ENCODE data around the gene TTC7B.

TTC7B gene

DNA sequence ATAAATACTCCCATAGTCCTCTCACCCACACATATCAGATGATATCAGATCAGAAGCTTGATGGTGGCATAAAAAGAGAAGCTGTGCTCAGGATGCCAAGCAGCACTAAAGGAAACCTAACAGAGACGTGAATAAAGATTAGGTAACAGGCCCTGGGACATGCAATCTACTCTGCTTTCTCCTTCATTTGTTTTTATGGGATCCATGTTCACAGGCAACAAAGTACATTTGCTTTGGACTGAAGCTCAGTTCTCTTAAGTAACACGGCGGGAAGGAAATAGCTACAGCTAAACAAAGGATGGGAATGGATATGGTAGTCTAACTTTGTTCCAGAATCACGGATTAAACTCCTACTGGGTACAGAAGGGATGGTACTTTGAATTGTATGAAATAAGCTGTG is 119.5 kb downstream of the TTC7B start:
- ChIA-PET POLR2A (interaction anchor here (1.7 kb wide), 1 partner anchor 299 kb away, joined by 7 read pairs; the partner anchor contains the start of gene CALM1), CTCF (interaction anchor here (0.6 to 6.1 kb wide), 50 partner anchors 8 to 439 kb away, joined by 3 to 107 read pairs (median 4); partner anchors contain the start of gene CALM1)
- no peak for DNase-seq (ENCODE audit: low read depth, low spot score)
- H3K4me3 ChIP-seq (ENCODE audit: low read depth, low read length) = no peak overlapping the region
- TF ChIP-seq, protein P1, sequence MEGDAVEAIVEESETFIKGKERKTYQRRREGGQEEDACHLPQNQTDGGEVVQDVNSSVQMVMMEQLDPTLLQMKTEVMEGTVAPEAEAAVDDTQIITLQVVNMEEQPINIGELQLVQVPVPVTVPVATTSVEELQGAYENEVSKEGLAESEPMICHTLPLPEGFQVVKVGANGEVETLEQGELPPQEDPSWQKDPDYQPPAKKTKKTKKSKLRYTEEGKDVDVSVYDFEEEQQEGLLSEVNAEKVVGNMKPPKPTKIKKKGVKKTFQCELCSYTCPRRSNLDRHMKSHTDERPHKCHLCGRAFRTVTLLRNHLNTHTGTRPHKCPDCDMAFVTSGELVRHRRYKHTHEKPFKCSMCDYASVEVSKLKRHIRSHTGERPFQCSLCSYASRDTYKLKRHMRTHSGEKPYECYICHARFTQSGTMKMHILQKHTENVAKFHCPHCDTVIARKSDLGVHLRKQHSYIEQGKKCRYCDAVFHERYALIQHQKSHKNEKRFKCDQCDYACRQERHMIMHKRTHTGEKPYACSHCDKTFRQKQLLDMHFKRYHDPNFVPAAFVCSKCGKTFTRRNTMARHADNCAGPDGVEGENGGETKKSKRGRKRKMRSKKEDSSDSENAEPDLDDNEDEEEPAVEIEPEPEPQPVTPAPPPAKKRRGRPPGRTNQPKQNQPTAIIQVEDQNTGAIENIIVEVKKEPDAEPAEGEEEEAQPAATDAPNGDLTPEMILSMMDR (IDR thresholded peaks at IDR 0.05; ENCODE audit: insufficient read depth, low read length, missing control alignments) = no peak

DNA sequence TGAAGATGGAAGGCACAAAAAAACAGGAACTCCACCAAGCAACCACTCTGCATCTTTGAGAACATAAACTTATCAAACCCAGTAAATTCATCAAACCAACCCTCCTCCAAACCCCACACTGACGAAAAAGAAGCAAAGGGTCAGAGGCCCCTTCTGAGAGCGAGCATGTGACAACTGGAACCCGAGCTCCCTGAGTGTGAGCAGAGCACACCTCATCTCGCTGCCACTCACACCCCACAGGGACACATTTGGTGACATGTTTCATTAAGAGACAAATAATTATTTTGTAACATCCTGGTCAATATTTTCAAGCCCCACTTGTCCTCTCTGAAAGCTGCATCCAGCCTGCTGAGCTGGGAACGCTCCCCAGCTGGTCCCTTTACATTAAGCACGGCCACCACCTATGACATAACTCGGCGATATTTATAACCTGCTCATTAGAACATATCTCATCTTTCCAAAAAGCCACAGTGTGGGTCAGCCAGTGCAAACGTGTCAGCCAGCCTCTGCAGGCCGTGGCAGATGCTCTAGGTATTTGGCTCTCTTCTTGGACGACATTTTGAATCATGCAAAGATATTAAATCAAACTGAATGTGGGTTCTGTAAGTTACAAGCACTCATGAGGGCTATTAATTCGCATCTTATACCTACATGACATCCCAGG is 120.1 kb downstream of the TTC7B start:
- no peak for DNase-seq (ENCODE audit: low read depth, low spot score)
- POLR2A ChIA-PET = interaction anchor here (1.7 kb wide), 1 partner anchor 299 kb away, joined by 7 read pairs; the partner anchor contains the start of gene CALM1
- no peak overlapping the region for H3K4me3 ChIP-seq (ENCODE audit: low read depth, low read length)
- CTCF ChIA-PET = interaction anchor here (0.9 to 6.1 kb wide), 27 partner anchors 9 to 415 kb away, joined by 3 to 107 read pairs (median 9); partner anchors contain the start of gene CALM1
- TF ChIP-seq, protein P1 (IDR thresholded peaks at IDR 0.05; ENCODE audit: insufficient read depth, low read length, missing control alignments) = no peak

- CTCF ChIA-PET = interaction anchor here (0.7 to 1.4 kb wide), 3 partner anchors 28 to 392 kb away, joined by 3 read pairs; no protein-coding TSS in a partner anchor
- DNase-seq (ENCODE audit: low read depth, low spot score) = no peak
- POLR2A ChIA-PET = interaction anchor here (1.1 kb wide), 1 partner anchor 412 kb away, joined by 3 read pairs; no protein-coding TSS in a partner anchor
These were observed 122.8 kb downstream of the TTC7B start for GRCh38 chr14:90693413-90693812.

DNA sequence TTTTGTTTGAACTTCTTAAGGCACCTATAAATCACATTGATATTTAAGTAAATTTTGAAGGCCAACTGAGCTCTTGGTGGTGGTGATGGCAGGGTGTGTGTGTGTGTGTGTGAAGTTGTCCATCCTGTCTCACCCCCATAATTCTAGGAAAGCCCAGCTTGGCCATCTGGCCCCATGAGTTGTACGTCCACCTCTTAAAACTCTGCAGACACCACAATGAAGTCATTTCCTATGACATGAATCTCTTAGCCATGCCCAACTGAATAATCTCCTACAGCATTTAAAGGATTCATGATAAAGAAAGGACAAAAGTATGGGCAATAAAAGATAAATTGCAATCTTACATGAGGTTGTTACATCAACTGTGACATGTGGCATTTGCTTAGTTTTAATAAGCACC is 123.4 kb downstream of the TTC7B start:
- no peak for DNase-seq (ENCODE audit: low read depth, low spot score)
- H3K4me3 ChIP-seq (ENCODE audit: low read depth, low read length) = no peak overlapping the region
- POLR2A ChIA-PET = interaction anchor here (1.1 kb wide), 1 partner anchor 411 kb away, joined by 3 read pairs; no protein-coding TSS in a partner anchor
- CTCF ChIA-PET = interaction anchor here (1.4 to 2.9 kb wide), 3 partner anchors 288 to 403 kb away, joined by 3 to 20 read pairs (median 4); no protein-coding TSS in a partner anchor
- TF ChIP-seq, protein P1 (IDR thresholded peaks at IDR 0.05; ENCODE audit: insufficient read depth, low read length, missing control alignments) = no peak

More at GRCh38 chr14:90693413-90693812, 122.8 kb downstream of the TTC7B start:
- H3K4me3 ChIP-seq (ENCODE audit: low read depth, low read length) = no peak overlapping the region
- TF ChIP-seq, protein P1 (IDR thresholded peaks at IDR 0.05; ENCODE audit: insufficient read depth, low read length, missing control alignments) = no peak

- CTCF ChIA-PET = interaction anchor here (2.1 to 2.9 kb wide), 2 partner anchors 292 to 403 kb away, joined by 4 to 20 read pairs; no protein-coding TSS in a partner anchor
- no peak overlapping the region for H3K4me3 ChIP-seq (ENCODE audit: low read depth, low read length)
- POLR2A ChIA-PET = interaction anchor here (1.1 kb wide), 1 partner anchor 411 kb away, joined by 3 read pairs; no protein-coding TSS in a partner anchor
- no peak for DNase-seq (ENCODE audit: low read depth, low spot score)
- TF ChIP-seq, protein P1 (IDR thresholded peaks at IDR 0.05; ENCODE audit: insufficient read depth, low read length, missing control alignments) = no peak
These were observed 124.2 kb downstream of the TTC7B start for GRCh38 chr14:90692061-90692460.

GRCh38 chr14:90691627-90692026 is 124.6 kb downstream of the TTC7B start:
- POLR2A ChIA-PET = interaction anchor here (0.8 kb wide), 1 partner anchor 294 kb away, joined by 3 read pairs; no protein-coding TSS in a partner anchor
- DNase-seq (ENCODE audit: low read depth, low spot score) = no peak
- TF ChIP-seq, protein P1 (IDR thresholded peaks at IDR 0.05; ENCODE audit: insufficient read depth, low read length, missing control alignments) = no peak
- H3K4me3 ChIP-seq (ENCODE audit: low read depth, low read length) = no peak overlapping the region
- CTCF ChIA-PET = interaction anchor here (2.1 to 2.9 kb wide), 2 partner anchors 292 to 402 kb away, joined by 4 to 20 read pairs; no protein-coding TSS in a partner anchor
